Tibial nerve (tissue), 4 donors: ENCODE measurements around the gene ODF2.

Source experiments
- CTCF ChIP-seq, 5 experiments: fragments of 200-600 bp in 3 of 5; fragments of 450-650 bp in 2 of 5; sonication (generic) in 3 of 5; IDR thresholded peaks; one replicate each; pipeline ENCODE4 v1.5.1; 2016 to 2019; ENCODE audit warnings: antibody characterized with exemption in 5 of 5, mild to moderate bottlenecking in 3 of 5, moderate library complexity in 2 of 5
- EP300 ChIP-seq, 2 donors: sonication (generic); formaldehyde crosslinking; IDR thresholded peaks; one replicate each; pipeline ENCODE4 v1.6.1; 2017; ENCODE audit warnings: antibody characterized with exemption in 2 of 2, mild to moderate bottlenecking in 1 of 2
- POLR2A ChIP-seq, 2 donors: fragments of 450-650 bp; IDR thresholded peaks; one replicate each; pipeline ENCODE4 v1.6.1; 2017; ENCODE audit warnings: antibody characterized with exemption in 2 of 2, mild to moderate bottlenecking in 2 of 2, moderate library complexity in 2 of 2

- TF ChIP-seq POLR2A (IDR thresholded peaks at IDR 0.05) (no peak), CTCF (IDR thresholded peaks at IDR 0.05) (no peak), EP300 (IDR thresholded peaks at IDR 0.05) (no peak)
These were observed 36.5 kb upstream of the ODF2 start for GRCh38 chr9:128419061-128419925.
